Stimulated activated CD4-positive, alpha-beta T cell treated with anti-CD3 and anti-CD28 coated beads, Interleukin-15, amount 100 ng/mL, for 48 hours (primary cell): ENCODE data around the gene TMEFF2.
"Not testable (repeated sequence)": the region's sequence is repeated elsewhere in the genome, so short reads cannot be mapped to it uniquely, and the experiment has no call there.

ENCODE experiments used
- DNase-seq, 2 donors: peaks; one replicate each; pipeline ENCODE4 v3.0.0-alpha.2; 2020; ENCODE audit warnings: low read depth in 2 of 2

TMEFF2 gene

GRCh38 chr2:192183296-192183695, 11.4 kb downstream of the TMEFF2 start:
- DNase-seq, result no peak

DNA sequence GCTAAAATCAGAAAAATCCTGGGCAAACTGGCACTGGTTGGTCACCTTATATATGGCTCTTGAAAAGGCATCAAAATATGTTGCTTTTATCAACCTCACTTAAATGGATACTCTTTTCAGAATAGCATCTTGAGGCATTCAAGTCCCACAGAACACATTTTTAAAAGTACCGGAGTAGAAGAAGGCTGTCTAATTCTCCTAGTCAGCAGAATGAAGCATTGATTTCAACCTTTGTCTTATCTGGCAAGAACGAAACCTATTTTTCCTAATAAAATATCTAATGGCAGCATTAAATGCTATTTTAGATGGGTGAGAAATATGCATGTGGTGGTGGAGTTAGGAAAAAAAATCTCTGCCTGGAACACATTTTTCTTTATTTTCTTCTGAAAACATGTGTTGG, 27.8 kb downstream of the TMEFF2 start:
- DNase-seq, result no peak

- no peak for DNase-seq
Observed at GRCh38 chr2:192165842-192166241, 28.9 kb downstream of the TMEFF2 start.

DNA sequence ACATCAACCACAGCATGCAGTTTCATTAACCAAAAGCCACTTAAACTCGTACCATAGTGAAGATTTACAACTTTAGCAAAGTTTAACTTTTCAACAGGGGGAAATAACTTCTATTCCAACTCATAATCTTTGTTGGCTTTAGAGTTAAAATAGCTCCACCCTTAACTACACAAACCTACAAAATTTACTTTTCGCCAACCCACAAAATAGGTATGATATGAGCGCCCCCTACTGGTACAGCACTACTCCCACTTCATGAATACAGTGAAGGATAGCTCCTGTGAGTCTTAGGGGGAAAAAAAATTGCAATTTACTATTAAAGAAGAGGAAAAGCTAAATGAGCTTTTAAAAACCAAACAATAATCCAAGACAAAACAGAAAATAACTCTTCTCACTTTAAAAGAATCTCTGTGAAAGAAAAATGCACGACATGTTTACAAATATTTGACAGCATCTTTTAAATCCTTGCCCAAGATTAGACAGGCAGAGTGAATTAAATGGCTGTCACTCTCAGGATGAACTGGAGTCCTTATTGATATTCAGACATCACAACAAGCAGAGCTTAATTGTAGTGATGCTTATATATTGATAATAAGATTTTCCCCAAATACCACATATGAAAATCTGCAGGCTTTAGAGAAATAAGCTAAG, 32.2 kb downstream of the TMEFF2 start:
- DNase-seq, result peak; percentile 11 to 65

- no peak for DNase-seq
Observed at GRCh38 chr2:192161656-192162290, 33.0 kb downstream of the TMEFF2 start.

DNA sequence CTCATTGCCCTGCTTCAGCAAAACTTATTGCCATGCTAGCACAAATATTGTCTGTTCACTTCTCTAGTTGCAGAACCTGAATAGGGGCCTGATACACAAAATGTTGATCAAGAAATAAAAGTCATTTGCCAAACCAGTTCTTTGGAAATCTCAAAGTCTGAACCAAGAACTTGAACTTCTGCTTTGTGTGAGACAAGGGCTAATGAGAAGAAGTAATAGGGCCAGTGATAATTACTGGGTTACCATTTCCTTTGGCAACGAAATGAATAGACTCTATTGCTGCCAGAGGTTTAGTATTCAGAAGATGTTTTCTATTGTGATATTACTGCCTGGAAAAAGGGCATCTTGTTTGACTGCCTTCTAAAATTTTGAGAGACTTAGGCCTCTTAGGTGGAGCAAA, 35.0 kb downstream of the TMEFF2 start:
- no peak for DNase-seq

DNA sequence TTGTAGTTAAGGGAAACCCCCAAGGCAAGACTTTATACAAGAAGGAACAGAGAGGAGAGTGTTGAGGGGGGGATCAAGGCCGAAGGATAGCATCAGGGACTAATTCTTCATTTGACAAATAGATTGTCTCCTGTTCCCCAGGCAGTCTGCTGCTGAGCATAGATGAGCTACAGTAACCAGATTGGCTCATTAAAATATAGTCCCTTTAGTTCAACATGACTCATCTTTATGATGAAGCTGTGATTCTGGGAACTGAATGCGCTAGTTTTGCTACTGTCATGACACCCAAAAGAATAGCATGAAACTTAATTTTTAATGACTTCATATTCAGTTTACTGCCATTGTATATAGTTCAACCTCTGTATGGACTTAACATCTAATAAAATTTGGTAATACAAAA, 35.5 kb downstream of the TMEFF2 start:
- no peak for DNase-seq

GRCh38 chr2:192157776-192158175, 37.0 kb downstream of the TMEFF2 start:
- DNase-seq, result no peak

DNA sequence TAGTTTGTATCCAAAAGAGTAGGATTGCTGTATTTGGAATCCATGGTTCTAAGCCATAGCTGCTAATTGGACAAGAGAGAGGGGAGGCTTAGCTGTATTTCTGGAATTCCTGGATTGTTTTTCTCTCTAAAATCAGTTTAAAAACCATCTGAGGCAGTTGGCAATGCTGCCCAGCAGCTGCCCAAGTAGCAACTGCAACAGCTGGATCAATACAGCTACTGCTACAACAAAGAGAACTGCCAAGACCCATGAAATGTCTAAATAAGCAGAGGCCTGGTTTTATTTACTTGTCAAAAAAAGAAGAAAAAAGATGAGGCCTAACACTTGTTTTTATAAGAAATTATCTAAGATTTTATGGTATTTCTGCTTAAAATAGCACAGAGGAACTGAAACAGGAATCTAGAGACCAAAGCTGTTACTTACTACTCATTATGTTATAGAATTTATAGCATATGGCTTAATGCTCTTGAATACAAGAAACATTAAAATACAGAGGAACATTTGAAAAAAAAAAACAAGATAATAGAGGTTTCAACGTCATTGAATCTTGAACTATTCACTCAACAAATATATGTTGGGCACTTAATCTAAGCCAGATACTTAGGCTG, 39.1 kb downstream of the TMEFF2 start:
- DNase-seq, result no peak

GRCh38 chr2:192153561-192153960, 41.2 kb downstream of the TMEFF2 start:
- no peak for DNase-seq

DNA sequence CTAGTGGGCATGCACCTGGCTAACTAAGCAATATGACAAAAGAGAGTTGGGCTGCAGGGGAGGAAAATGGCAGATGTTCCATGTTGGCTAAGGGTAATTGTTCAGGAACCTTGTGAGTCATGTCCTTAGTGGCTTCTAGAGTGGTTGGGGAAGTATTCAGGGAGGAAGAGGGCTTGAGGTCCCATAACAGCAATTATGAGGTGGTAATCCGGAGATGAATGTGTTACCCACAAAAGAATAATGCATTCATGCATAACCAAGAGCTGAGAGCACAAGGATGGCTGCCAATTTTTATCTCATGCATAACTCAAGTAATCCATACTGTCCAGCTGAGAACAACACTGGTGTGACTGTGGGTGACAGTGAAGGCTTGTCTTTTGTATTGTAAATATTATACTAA, 42.9 kb downstream of the TMEFF2 start:
- no peak for DNase-seq

DNA sequence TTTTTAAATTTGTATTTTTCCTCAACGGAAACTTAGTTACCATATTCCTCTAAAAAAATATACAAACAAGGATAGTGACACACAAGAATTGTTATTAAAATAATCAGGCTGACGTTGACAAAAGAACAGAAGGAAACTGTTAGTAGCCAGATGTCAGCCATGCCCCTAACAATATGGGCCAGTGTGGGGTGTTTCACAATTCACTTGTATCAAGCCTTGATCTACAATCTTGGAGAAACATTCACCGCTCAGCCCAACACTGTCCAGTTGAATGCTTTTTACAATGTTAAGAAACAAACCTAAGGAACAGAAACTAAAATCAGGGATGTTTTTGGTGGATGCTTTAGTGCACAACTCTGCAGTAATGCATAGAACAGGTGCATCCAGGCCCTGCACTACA, 44.6 kb downstream of the TMEFF2 start:
- DNase-seq, result no peak

DNA sequence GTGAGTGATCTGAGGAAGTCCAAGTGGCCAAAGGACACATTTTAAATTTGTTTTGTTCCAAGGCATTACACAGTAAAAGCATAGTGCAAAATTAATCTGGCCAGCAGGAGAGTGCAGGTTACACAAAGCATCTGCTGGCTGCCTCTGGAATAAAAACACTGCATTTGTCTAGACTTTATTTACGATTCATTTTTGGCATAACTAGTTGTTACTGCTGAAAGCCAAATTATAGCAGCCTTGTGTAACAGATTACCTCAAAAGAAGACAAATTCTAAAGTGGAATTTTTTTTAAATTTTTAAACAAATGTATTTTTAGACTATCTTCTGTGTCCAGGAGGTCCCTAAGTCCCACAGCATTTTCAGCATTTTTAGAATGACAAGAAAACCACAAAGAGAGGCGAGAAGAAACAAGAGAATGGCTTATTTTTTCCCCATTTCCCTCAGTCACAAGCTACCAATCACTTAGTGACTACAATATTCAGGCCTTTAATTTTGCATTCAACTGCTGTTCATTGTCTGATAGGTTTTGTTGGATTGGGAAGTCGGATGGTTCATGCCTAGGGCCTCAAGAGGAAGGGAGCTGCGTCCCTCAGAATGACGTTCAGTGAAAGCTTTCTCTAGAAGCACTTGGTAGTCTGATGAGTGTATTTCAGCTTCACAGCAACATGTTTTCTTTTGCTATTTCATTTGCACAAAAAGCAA, 46.0 kb downstream of the TMEFF2 start:
- DNase-seq, result no peak

DNA sequence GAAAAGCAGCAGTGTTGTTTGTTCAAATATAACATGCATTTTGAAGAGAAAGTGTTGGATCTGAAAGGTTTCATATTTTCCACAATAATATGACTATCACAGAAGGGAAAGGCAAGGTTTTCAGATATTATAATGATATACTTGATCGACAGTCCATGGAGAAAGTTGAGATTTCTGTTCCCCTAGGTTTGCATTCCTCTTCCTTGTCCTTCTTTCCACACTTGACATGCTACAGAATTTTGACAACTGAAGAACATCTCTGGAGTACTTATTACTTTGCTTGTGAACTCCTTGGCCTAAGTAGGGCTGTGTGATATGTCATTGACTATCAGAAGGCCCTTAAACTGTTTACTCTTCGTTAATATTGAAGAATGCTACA, 46.5 kb downstream of the TMEFF2 start:
- no peak for DNase-seq

- DNase-seq, result no peak
Observed at GRCh38 chr2:192146069-192147015, 48.4 kb downstream of the TMEFF2 start.

DNA sequence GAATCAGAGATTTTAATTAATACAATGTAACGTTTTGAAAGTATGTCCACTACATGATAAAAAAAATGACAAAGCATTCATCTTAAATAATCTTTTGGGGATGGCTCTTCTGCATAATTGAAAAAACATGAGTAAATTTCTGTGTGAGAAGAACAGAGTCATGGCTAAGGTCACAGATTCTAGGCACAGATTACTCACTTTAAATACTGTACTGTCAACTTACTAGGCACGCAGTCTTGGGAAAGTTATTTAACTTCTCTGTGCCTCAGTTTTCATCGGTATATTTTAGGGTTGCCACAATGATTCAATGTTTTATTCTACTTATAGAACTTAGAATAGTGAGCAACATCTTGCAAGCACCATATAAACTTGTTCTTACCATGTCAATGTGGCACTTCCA, 49.2 kb downstream of the TMEFF2 start:
- no peak for DNase-seq

- no peak for DNase-seq
Observed at GRCh38 chr2:192140236-192140839, 54.4 kb downstream of the TMEFF2 start.

- DNase-seq, result no peak
Observed at GRCh38 chr2:192139813-192140212, 54.9 kb downstream of the TMEFF2 start.

DNA sequence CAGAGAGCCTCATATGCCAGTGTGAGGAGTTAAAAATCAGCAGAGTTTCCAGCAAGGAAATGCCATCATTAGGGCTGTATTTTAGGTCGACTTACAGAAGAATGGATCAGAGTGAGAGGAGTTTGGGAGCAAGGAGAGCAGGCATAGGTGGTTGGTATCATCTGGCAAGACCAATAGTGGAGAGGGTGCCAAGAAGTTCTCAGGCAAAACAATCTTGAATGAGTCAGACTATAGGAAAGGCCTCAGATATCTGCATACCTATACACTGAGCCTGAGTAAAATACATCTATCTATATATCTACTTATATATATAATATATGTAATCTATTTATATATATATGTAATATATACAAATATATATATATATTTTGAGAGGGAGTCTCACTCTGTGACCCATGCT, 57.3 kb downstream of the TMEFF2 start:
- no peak for DNase-seq

GRCh38 chr2:192132604-192133003, 62.1 kb downstream of the TMEFF2 start:
- not testable (repeated sequence) for DNase-seq

DNA sequence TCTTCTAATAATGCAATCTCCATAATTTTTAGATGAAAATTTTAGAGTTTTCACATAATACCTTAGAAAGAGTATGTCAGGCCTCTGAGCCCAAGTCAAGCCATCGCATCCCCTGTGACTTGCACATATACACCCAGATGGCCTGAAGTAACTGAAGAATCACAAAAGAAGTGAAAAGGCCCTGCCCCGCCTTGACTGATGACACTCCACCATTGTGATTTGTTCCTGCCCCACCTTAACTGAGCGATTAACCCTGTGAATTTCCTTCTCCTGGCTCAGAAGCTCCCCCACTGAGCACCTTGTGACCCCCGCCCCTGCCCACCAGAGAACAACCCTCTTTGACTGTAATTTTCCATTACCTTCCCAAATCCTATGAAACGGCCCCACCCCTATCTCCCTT, 64.4 kb downstream of the TMEFF2 start:
- DNase-seq, result not testable (repeated sequence)
